HFFc6 (cell line): ENCODE results near the gene FAM168A. TPM values are rescaled to one million over a fixed set of nuclear protein-coding genes. Genes with fewer than 3 reads are reported as not detected.
"Not testable (repeated sequence)": the region's sequence is repeated elsewhere in the genome, so short reads cannot be mapped to it uniquely, and the experiment has no call there.

Source experiments
- DNase-seq: peaks from one replicate; pipeline ENCODE4 v3.0.0-alpha.2; 2018
- H3K27ac Mint-ChIP-seq: 2 replicates; pipeline ENCODE4 v1.8.0; 2020; ENCODE audit warnings: mild to moderate bottlenecking, mixed read lengths
- H3K27me3 Mint-ChIP-seq: 2 replicates; pipeline ENCODE4 v1.8.0; 2021; ENCODE audit warnings: mild to moderate bottlenecking, moderate library complexity, mixed read lengths; ENCODE audit not compliant: insufficient read depth
- H3K36me3 Mint-ChIP-seq: 2 replicates; pipeline ENCODE4 v1.8.0; 2021; ENCODE audit warnings: low read depth, mixed read lengths
- H3K4me1 Mint-ChIP-seq: 2 replicates; pipeline ENCODE4 v1.8.0; 2020; ENCODE audit warnings: low read depth, mixed read lengths
- H3K4me3 Mint-ChIP-seq: 2 replicates; pipeline ENCODE4 v1.8.0; 2020; ENCODE audit warnings: mild to moderate bottlenecking, moderate library complexity, mixed read lengths
- H3K9me3 Mint-ChIP-seq: 2 replicates; pipeline ENCODE4 v1.8.0; 2020; ENCODE audit warnings: mild to moderate bottlenecking, mixed read lengths
- total RNA-seq, 6 experiments: library from RNA; stranded (reverse); fragmentation: NEBNext Ultra II Directional; extraction: Animal tissue kit (Norgen Biotek cat#: 25700); gene quantifications; 2 replicates in 1 of 6; 3 replicates in 5 of 6; pipeline ENCODE4 v1.2.3, GENCODE V29; 2021
- TF ChIP-seq, protein P1 (sequence below): fragments of 200-600 bp; sonication (generic); IDR thresholded peaks from 2 replicates; pipeline ENCODE4 v1.5.0; 2021; ENCODE audit warnings: antibody characterized with exemption, mild to moderate bottlenecking

The FAM168A gene
- total RNA-seq, 6 experiments from 2014 or later = 32.6 to 40.1 (median 38.8) TPM

DNA sequence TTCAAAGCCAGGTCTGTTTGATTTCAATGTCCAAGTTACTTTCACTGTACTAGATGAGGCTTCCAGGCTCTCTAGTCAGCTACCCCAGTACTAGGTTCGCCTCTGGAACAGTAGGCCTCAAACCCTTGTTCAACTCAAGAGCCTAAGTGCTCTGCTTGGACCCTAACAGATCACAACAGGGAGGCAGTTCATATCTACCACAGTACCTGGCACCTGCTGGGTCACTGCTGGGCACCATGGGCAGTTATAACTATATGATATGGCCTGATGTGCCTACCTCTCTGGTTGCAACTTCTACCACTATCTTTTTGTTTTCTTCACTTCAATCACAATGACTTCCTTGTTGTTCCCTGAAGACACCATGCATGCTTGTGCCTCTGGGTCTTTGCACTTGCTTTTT, 124.7 kb downstream of the FAM168A start:
- peaks cover 4% of the 10 kb centered on the region for H3K4me1 Mint-ChIP-seq
- peaks cover 5% of the 10 kb centered on the region; the same call in 1 of the 2 replicates for H3K36me3 Mint-ChIP-seq
- no peak overlapping the region for H3K4me3 Mint-ChIP-seq
- TF ChIP-seq, protein P1, sequence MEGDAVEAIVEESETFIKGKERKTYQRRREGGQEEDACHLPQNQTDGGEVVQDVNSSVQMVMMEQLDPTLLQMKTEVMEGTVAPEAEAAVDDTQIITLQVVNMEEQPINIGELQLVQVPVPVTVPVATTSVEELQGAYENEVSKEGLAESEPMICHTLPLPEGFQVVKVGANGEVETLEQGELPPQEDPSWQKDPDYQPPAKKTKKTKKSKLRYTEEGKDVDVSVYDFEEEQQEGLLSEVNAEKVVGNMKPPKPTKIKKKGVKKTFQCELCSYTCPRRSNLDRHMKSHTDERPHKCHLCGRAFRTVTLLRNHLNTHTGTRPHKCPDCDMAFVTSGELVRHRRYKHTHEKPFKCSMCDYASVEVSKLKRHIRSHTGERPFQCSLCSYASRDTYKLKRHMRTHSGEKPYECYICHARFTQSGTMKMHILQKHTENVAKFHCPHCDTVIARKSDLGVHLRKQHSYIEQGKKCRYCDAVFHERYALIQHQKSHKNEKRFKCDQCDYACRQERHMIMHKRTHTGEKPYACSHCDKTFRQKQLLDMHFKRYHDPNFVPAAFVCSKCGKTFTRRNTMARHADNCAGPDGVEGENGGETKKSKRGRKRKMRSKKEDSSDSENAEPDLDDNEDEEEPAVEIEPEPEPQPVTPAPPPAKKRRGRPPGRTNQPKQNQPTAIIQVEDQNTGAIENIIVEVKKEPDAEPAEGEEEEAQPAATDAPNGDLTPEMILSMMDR = no peak
- no peaks in the 10 kb centered on the region for H3K27me3 Mint-ChIP-seq
- H3K9me3 Mint-ChIP-seq = peaks cover 3% of the 10 kb centered on the region; the same call in 1 of the 2 replicates
- no peak overlapping the region for H3K27ac Mint-ChIP-seq
- DNase-seq = no peak

DNA sequence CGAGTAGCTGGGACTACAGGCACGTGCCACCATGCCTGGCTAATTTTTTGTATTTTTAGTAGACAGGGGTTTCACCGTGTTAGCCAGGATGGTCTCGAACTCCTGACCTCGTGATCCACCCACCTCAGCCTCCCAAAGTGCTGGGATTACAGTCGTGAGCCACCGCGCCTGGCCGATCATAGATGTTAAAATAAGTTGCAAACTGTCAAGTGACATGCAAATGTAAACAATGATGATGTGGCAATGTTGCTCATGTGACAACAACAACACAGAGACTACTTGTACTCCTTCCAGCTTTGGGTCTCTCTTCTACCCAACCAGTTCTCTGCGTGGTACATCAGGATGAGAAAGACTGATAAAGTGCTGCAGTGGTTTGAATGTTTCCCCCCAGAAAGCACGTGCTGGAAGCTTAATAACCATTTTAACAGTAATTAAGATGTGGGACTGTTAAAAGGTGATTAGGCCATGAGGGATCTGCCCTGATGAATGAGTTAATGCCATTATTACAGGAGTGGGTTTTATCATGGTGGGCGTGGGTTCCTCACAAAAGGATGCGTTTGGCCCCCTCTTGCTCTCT, 127.8 kb downstream of the FAM168A start:
- H3K36me3 Mint-ChIP-seq, H3K9me3 Mint-ChIP-seq, H3K4me3 Mint-ChIP-seq, H3K27me3 Mint-ChIP-seq, H3K27ac Mint-ChIP-seq, DNase-seq: not testable (repeated sequence)
- peaks cover 11% of the 10 kb centered on the region for H3K4me1 Mint-ChIP-seq

DNA sequence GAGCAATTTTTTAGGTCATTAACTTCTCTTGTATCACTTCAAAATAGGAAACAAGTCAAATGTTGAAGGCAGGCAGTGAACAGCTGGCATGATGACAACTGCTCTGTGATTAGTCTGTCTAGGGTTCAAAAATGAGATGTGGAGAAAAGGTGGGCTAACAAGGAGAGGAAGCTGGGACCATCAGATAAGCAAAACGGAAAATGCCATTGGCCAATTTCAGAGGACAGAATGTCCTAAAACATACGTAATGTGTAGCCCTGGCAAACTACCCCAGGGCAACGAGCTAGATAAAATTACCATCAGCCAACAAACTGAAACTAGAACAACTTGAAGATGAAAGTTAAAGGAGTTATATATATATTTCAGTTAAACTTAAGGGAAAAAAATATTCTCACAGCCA, 128.5 kb downstream of the FAM168A start:
- Mint-ChIP-seq H3K36me3 (no peaks in the 10 kb centered on the region), H3K27me3 (no peaks in the 10 kb centered on the region; the same call in 1 of the 2 replicates), H3K4me3 (no peak overlapping the region), H3K27ac (no peak overlapping the region), H3K9me3 (no peaks in the 10 kb centered on the region), H3K4me1 (peaks cover 18% of the 10 kb centered on the region)
- TF ChIP-seq, protein P1 = no peak
- DNase-seq = no peak

DNA sequence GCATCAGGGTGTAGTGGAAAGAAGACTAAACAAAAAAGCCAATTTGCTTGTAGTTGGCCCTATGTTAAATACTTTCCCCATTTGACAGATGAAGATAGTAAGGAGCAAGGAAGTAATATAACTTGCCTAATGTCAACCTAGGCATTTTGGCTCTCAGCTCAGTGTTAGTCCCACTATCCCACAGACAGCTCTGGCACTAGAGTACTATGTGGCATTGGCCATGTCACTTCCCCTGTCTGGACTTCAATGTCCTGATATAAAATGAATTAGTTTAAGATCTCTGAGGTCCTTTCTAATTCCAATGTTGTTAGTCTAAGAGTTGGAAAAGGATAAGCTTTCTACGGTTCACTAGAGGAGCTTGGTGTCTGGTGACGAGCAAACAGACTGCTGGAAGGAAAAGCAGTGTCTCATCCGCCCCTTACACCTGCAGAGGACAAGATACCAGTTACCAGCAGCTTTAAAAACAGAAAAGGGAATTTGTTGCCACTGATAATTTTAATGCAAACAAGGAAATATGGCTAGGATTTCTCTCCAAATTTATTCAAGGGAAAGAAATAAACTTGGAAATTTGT, 129.2 kb downstream of the FAM168A start:
- Mint-ChIP-seq H3K4me1 (peaks cover 25% of the 10 kb centered on the region), H3K27me3 (no peaks in the 10 kb centered on the region; the same call in 1 of the 2 replicates), H3K36me3 (no peaks in the 10 kb centered on the region), H3K4me3 (no peak overlapping the region), H3K9me3 (no peaks in the 10 kb centered on the region), H3K27ac (no peak overlapping the region)
- DNase-seq = no peak
- TF ChIP-seq, protein P1 = no peak

DNA sequence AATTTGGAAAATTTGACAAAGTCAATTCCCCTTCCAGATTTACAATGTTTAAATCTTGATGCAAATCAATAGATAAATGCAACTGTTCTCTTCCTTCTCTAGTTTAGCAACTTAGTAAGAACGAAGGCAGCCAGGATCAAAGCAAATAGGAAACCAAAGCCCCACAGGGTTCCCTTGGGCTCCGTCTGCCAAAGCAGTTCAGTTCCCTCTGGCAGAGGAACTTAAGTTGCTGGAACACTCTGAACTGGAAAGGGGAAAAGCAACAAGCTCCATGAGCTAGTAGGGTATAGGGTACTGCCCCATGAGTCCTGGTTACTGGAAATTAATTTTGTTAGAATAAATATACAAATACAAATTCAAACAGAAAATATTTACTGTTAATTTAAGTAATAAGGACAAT, 130.4 kb downstream of the FAM168A start:
- no peaks in the 10 kb centered on the region for H3K36me3 Mint-ChIP-seq
- peaks cover 1% of the 10 kb centered on the region for H3K27me3 Mint-ChIP-seq
- DNase-seq = no peak
- no peak overlapping the region for H3K4me3 Mint-ChIP-seq
- H3K4me1 Mint-ChIP-seq = peaks cover 36% of the 10 kb centered on the region
- TF ChIP-seq, protein P1 = no peak
- no peaks in the 10 kb centered on the region for H3K9me3 Mint-ChIP-seq
- H3K27ac Mint-ChIP-seq = no peak overlapping the region

DNA sequence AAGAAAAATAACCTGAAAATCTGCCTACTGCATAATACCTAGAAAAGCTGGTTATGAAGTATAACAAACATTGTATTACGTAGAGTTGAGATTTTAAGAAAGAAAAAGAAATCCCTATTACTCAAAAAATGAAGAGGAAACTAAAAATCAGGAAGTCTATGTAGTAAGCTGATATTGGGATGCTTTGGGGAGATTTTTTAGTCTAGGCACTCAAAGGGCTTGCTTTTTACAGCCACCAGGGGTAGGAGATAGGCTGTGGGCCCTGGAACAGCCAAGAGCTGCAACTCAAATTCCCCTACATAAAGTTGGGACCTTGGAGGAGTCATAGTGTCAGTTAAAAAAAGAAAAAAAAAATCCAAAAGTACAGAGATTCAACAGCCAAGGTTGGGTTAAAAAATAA, 131.3 kb downstream of the FAM168A start:
- peaks cover 8% of the 10 kb centered on the region; the same call in 1 of the 2 replicates for H3K36me3 Mint-ChIP-seq
- no peaks in the 10 kb centered on the region for H3K9me3 Mint-ChIP-seq
- H3K4me3 Mint-ChIP-seq = no peak overlapping the region
- peaks cover 44% of the 10 kb centered on the region for H3K4me1 Mint-ChIP-seq
- DNase-seq = no peak
- H3K27ac Mint-ChIP-seq = no peak overlapping the region
- TF ChIP-seq, protein P1 = 0 out of 2 replicates have a peak, but pooled peaks have one; percentile 14
- H3K27me3 Mint-ChIP-seq = peaks cover 1% of the 10 kb centered on the region
